GM12878 (cell line): Measurements from ENCODE around the gene LASP1. TPM values are rescaled to one million over a fixed set of nuclear protein-coding genes. Genes with fewer than 3 reads are reported as not detected.

Experiments
- ATAC-seq: fragments of 200-7000 bp; cut with Tn5 transposase; 3 replicates; pipeline ENCODE4 v1.9.1; 2020; ENCODE audit warnings: mild to moderate bottlenecking, moderate library complexity
- BruUV-seq: library from RNA; stranded (reverse); fragments of 400-500 nt; replicated peaks from 2 replicates; lab custom pipeline; 2021; lab: Mats Ljungman, UMichigan
- CTCF ChIA-PET: fragments of 300-600 bp; sonication (Branson Sonifier 250); formaldehyde crosslinking; extraction: SDS; loops from one replicate; lab custom pipeline; 2021; ENCODE audit warnings: inconsistent platforms; lab: Yijun Ruan, JAX
- POLR2A ChIA-PET: fragments of 350-600 bp; formaldehyde crosslinking; extraction: SDS; loops from one replicate; lab custom pipeline; 2021; ENCODE audit warnings: inconsistent platforms; lab: Charles Lee
- RAD21 ChIA-PET: fragments of 300-600 bp; sonication (Branson Sonifier 250); formaldehyde crosslinking; loops from one replicate; lab custom pipeline; 2023; ENCODE audit warnings: antibody characterized with exemption; ENCODE audit not compliant: unreplicated experiment; lab: Charles Lee
- SMC1A ChIA-PET: fragments of 300-600 bp; sonication (Branson Sonifier 250); formaldehyde crosslinking; loops from one replicate; lab custom pipeline; 2023; ENCODE audit not compliant: unreplicated experiment, uncharacterized antibody; lab: Charles Lee
- DNase-seq: peaks from one replicate; pipeline ENCODE4 v3.0.0-alpha.2; 2011; ENCODE audit warnings: low read depth, low spot score
- FAIRE-seq: peaks from 3 replicates; lab custom pipeline; 2011; peaks lifted over from hg19 to GRCh38; lab: Jason Lieb, UNC
- H2AFZ ChIP-seq: 2 replicates; pipeline ENCODE4 v1.6.0; 2011; ENCODE audit warnings: low read depth, low read length, control low read depth; ENCODE audit not compliant: control insufficient read depth
- H3K27ac ChIP-seq: 2 replicates; pipeline ENCODE4 v1.5.1; 2011; ENCODE audit warnings: control low read depth; ENCODE audit not compliant: control insufficient read depth, insufficient read depth
- H3K27me3 ChIP-seq, 2 experiments: replicated peaks in 1 of 2; 2 replicates each; pipeline versions ENCODE4 v1.6.0 to v1.6.1; 2011; ENCODE audit warnings: low read length in 1 of 2; ENCODE audit not compliant: control insufficient read depth in 2 of 2, insufficient read depth in 2 of 2
- H3K36me3 ChIP-seq, 2 experiments: 2 replicates each; pipeline ENCODE4 v1.5.1; 2011; ENCODE audit warnings: low read length in 1 of 2; ENCODE audit not compliant: control insufficient read depth in 2 of 2, insufficient read depth in 2 of 2
- H3K4me1 ChIP-seq: 2 replicates; pipeline ENCODE4 v1.6.1; 2011; ENCODE audit warnings: mild to moderate bottlenecking, low read length, moderate library complexity, mixed read lengths; ENCODE audit not compliant: control insufficient read depth, insufficient read depth
- H3K4me2 ChIP-seq: 2 replicates; pipeline ENCODE4 v1.6.0; 2011; ENCODE audit warnings: control low read depth; ENCODE audit not compliant: control insufficient read depth, insufficient read depth
- H3K4me3 ChIP-seq: fragments of 200-600 bp; sonication (generic); 2 replicates; pipeline ENCODE4 v1.5.1; 2016
- H3K79me2 ChIP-seq: 2 replicates; pipeline ENCODE4 v1.6.0; 2011; ENCODE audit warnings: low read length; ENCODE audit not compliant: control insufficient read depth, insufficient read depth
- H3K9ac ChIP-seq: 2 replicates; pipeline ENCODE4 v1.8.0; 2011; ENCODE audit warnings: low read length, control low read depth, mixed read lengths; ENCODE audit not compliant: control insufficient read depth, insufficient read depth
- H3K9me3 ChIP-seq: replicated peaks from 3 replicates; pipeline ENCODE4 v1.5.1; 2011; ENCODE audit warnings: mild to moderate bottlenecking, low read length; ENCODE audit not compliant: control insufficient read depth, insufficient read depth
- H4K20me1 ChIP-seq: 2 replicates; pipeline ENCODE4 v1.6.0; 2011; ENCODE audit not compliant: control insufficient read depth, insufficient read depth
- ATF7 ChIP-seq: fragments of 450-650 bp; IDR thresholded peaks from 2 replicates; pipeline ENCODE4 v1.6.1; 2016; ENCODE audit warnings: low read depth, mild to moderate bottlenecking
- CEBPB ChIP-seq, 2 experiments: fragments of 150-350 bp in 1 of 2; IDR thresholded peaks; 2 replicates each; pipeline ENCODE4 v1.6.1; 2012 to 2014; ENCODE audit warnings: low read depth in 2 of 2, low read length in 2 of 2, borderline replicate concordance in 1 of 2, inconsistent platforms in 1 of 2
- ESRRA ChIP-seq: IDR thresholded peaks from 2 replicates; pipeline ENCODE4 v1.6.1; 2012; ENCODE audit warnings: mild to moderate bottlenecking, low read length, improper control_type of control experiment
- FOS ChIP-seq: IDR thresholded peaks from 3 replicates; pipeline ENCODE4 v1.6.1; 2011; ENCODE audit warnings: borderline replicate concordance; ENCODE audit not compliant: insufficient read length; ENCODE audit errors: extremely low read depth
- MTA2 ChIP-seq: fragments of 450-650 bp; IDR thresholded peaks from 2 replicates; pipeline ENCODE4 v1.6.1; 2016; ENCODE audit warnings: low read depth, mild to moderate bottlenecking, moderate library complexity
- NR2F1 ChIP-seq: fragments of 450-650 bp; conservative IDR thresholded peaks from 2 replicates; pipeline ENCODE4 v1.6.1; 2017; ENCODE audit warnings: mild to moderate bottlenecking
- PAX8 ChIP-seq: fragments of 450-650 bp; IDR thresholded peaks from 2 replicates; pipeline ENCODE4 v1.6.1; 2017; ENCODE audit warnings: mild to moderate bottlenecking, moderate library complexity
- SREBF1 ChIP-seq: IDR thresholded peaks from 2 replicates; pipeline ENCODE4 v1.6.1; 2012; ENCODE audit warnings: mild to moderate bottlenecking, low read length
- TAF1 ChIP-seq: IDR thresholded peaks from 2 replicates; pipeline ENCODE4 v1.6.1; 2011; ENCODE audit warnings: mild to moderate bottlenecking, low read depth, low read length, borderline replicate concordance
- WRNIP1 ChIP-seq: IDR thresholded peaks from 2 replicates; pipeline ENCODE4 v1.6.1; 2011; ENCODE audit warnings: low read depth, low read length, improper control_type of control experiment, borderline replicate concordance
- YY1 ChIP-seq: IDR thresholded peaks from 2 replicates; pipeline ENCODE4 v1.6.1; 2011; ENCODE audit warnings: low read depth, mild to moderate bottlenecking, low read length
- WGBS: methylation state at CpG from one replicate; pipeline ENCODE4 v1.1.6; 2016; ENCODE audit warnings: low lambda C conversion rate; ENCODE audit not compliant: insufficient replicate concordance, insufficient coverage; ENCODE audit errors: missing lambda C conversion rate; 5-methylcytosine and 5-hydroxymethylcytosine counted together
- in situ Hi-C: fragments of 300-500 bp; cut with MboI; formaldehyde crosslinking; loops from 9 replicates; pipeline ENCODE4 v1.14.3; 2018; ENCODE audit warnings: mixed read lengths
- intact Hi-C: fragments of 100-400 bp; cut with micrococcal nuclease; formaldehyde crosslinking; loops from one replicate; pipeline ENCODE4 v1.14.2; 2022; ENCODE audit not compliant: unreplicated experiment
- polyA plus RNA-seq, 11 experiments: library from polyadenylated mRNA; depleted of rRNA in 4 of 11; unstranded in 6 of 11; stranded (reverse) in 5 of 11; fragments of >200 nt; fragmentation: Nextera tagmentation in 4 of 11; fragmentation: Illumina TruSeq in 1 of 11; extraction: Ambion mirVana in 4 of 11; extraction: Trizol in 1 of 11; gene quantifications; 1 replicate in 1 of 11; 2 replicates in 10 of 11; pipeline versions ENCODE4 v1.2.1 to v1.2.3, GENCODE V29; 2011 to 2016; ENCODE audit warnings: inconsistent platforms in 2 of 11, missing spikeins in 2 of 11, low read depth in 1 of 11
- total RNA-seq, 4 experiments: library from RNA; depleted of rRNA in 3 of 4; stranded (reverse); fragments of >200 nt in 3 of 4; fragmentation: Illumina TruSeq in 1 of 4; extraction: Trizol in 1 of 4; gene quantifications; 2 replicates each; pipeline versions ENCODE4 v1.2.1 to v1.2.3, GENCODE V29; 2013 to 2021
- TF ChIP-seq, protein P1 (sequence below): fragments of 450-650 bp; formaldehyde crosslinking; IDR thresholded peaks from 2 replicates; pipeline ENCODE4 v1.4.0; 2020; ENCODE audit warnings: mild to moderate bottlenecking, moderate library complexity
- TF ChIP-seq, protein P2 (sequence below): fragments of 450-650 bp; conservative IDR thresholded peaks from 2 replicates; pipeline ENCODE4 v1.6.1; 2017; ENCODE audit warnings: mild to moderate bottlenecking, moderate library complexity
- TF ChIP-seq, protein P3 (sequence below): fragments of 150-350 bp; IDR thresholded peaks from 2 replicates; pipeline ENCODE4 v1.6.1; 2016; ENCODE audit warnings: low read depth, low read length

The LASP1 gene
- total and polyA plus RNA-seq, 10 of the 15 experiments (the other 5 are each of a cell fraction or from before 2014, with no cell fraction given), result 21.0 to 114 (median 59.3) TPM

DNA sequence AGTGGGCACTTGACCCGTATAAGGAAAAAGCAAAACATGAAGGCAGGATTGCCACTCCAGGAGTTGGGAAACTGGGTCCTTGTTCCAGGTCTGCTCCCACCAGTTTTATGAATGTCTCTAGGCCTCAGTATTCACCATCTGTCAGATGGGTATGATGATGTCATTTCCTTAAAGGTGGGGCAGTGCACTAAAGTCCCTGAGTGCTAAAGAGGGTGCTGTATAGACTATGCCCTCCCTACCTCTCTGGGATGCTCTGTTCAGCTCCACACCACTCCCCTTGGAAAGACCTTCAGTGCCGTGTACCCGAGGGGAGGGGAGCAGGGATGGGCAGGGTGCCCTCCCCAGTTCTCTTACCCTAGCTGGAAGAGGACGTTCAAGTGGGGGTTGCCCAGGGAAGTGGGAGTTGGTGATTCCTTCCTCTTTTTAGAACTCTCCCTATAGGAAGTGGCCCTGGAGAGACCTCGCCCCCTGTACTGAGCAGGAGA, 2.2 kb downstream of the LASP1 start:
- POLR2A ChIA-PET, result interaction anchor here (0.5 to 6.3 kb wide), 10 partner anchors 18 to 904 kb away, joined by 3 to 61 read pairs (median 4); partner anchors contain the start of genes MLLT6, RPL19 and RPL23
- SMC1A ChIA-PET, result interaction anchor here (0.6 to 4.7 kb wide), 16 partner anchors 9 to 281 kb away, joined by 3 to 31 read pairs (median 5); partner anchors contain the start of genes CWC25, LASP1NB and RPL23
- peaks cover 22% of the 10 kb centered on the region for H3K4me1 ChIP-seq
- H4K20me1 ChIP-seq, result peaks cover 10% of the 10 kb centered on the region; the same call in 1 of the 2 replicates
- intact Hi-C loops, result loop anchor here (10.0 kb wide), 1 partner anchor 113 kb away; no protein-coding TSS in a partner anchor
- peak overlapping the region; percentile 95 for H3K4me2 ChIP-seq
- H3K9me3 ChIP-seq, result no peaks in the 10 kb centered on the region
- H3K4me3 ChIP-seq, result peak overlapping the region; percentile 99
- 0% methylated on average over 5 of the region's 5 CpGs for WGBS
- H3K36me3 ChIP-seq, result peaks cover 0 to 9% of the 10 kb centered on the region in 2 experiments; a peak in 1 of 4 replicates
- no TSS peak for BruUV-seq
- no peak for DNase-seq
- in situ Hi-C loops, result no loop called here
- no peaks in the 10 kb centered on the region for H3K27me3 ChIP-seq
- peaks cover 63% of the 10 kb centered on the region for H3K79me2 ChIP-seq
- FAIRE-seq, result peak; percentile 69
- CTCF ChIA-PET, result interaction anchor here (0.6 to 5.4 kb wide), 18 partner anchors 9 to 294 kb away, joined by 3 to 59 read pairs (median 5); partner anchors contain the start of genes ARL5C, LASP1NB and PLXDC1
- peak overlapping the region; percentile 88 for H3K9ac ChIP-seq
- peak overlapping the region; percentile 80 for H3K27ac ChIP-seq
- RAD21 ChIA-PET, result interaction anchor here (1.0 to 4.9 kb wide), 10 partner anchors 8 to 303 kb away, joined by 3 to 37 read pairs (median 6); partner anchors contain the start of genes ARL5C, LASP1NB and RPL23
- no peak for ATAC-seq
- no peak overlapping the region for H2AFZ ChIP-seq
- TF ChIP-seq WRNIP1 (no peak), SREBF1 (no peak), PAX8 (no peak), FOS (no peak), TAF1 (no peak), MTA2 (no peak), NR2F1 (no peak), YY1 (no peak), ESRRA (no peak), ATF7 (peak; percentile 72), CEBPB (IDR thresholded peaks at IDR 0.05; ENCODE audit: borderline replicate concordance in 1 of 2, low read depth in 2 of 2, low read length in 2 of 2) (no peak)
- TF ChIP-seq, protein P1, sequence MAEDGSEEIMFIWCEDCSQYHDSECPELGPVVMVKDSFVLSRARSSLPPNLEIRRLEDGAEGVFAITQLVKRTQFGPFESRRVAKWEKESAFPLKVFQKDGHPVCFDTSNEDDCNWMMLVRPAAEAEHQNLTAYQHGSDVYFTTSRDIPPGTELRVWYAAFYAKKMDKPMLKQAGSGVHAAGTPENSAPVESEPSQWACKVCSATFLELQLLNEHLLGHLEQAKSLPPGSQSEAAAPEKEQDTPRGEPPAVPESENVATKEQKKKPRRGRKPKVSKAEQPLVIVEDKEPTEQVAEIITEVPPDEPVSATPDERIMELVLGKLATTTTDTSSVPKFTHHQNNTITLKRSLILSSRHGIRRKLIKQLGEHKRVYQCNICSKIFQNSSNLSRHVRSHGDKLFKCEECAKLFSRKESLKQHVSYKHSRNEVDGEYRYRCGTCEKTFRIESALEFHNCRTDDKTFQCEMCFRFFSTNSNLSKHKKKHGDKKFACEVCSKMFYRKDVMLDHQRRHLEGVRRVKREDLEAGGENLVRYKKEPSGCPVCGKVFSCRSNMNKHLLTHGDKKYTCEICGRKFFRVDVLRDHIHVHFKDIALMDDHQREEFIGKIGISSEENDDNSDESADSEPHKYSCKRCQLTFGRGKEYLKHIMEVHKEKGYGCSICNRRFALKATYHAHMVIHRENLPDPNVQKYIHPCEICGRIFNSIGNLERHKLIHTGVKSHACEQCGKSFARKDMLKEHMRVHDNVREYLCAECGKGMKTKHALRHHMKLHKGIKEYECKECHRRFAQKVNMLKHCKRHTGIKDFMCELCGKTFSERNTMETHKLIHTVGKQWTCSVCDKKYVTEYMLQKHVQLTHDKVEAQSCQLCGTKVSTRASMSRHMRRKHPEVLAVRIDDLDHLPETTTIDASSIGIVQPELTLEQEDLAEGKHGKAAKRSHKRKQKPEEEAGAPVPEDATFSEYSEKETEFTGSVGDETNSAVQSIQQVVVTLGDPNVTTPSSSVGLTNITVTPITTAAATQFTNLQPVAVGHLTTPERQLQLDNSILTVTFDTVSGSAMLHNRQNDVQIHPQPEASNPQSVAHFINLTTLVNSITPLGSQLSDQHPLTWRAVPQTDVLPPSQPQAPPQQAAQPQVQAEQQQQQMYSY (CRISPR knock-in tag), result no peak
- TF ChIP-seq, protein P2, sequence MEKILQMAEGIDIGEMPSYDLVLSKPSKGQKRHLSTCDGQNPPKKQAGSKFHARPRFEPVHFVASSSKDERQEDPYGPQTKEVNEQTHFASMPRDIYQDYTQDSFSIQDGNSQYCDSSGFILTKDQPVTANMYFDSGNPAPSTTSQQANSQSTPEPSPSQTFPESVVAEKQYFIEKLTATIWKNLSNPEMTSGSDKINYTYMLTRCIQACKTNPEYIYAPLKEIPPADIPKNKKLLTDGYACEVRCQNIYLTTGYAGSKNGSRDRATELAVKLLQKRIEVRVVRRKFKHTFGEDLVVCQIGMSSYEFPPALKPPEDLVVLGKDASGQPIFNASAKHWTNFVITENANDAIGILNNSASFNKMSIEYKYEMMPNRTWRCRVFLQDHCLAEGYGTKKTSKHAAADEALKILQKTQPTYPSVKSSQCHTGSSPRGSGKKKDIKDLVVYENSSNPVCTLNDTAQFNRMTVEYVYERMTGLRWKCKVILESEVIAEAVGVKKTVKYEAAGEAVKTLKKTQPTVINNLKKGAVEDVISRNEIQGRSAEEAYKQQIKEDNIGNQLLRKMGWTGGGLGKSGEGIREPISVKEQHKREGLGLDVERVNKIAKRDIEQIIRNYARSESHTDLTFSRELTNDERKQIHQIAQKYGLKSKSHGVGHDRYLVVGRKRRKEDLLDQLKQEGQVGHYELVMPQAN, result 0 out of 2 replicates have a peak, but pooled peaks have one; percentile 7
- TF ChIP-seq, protein P3, sequence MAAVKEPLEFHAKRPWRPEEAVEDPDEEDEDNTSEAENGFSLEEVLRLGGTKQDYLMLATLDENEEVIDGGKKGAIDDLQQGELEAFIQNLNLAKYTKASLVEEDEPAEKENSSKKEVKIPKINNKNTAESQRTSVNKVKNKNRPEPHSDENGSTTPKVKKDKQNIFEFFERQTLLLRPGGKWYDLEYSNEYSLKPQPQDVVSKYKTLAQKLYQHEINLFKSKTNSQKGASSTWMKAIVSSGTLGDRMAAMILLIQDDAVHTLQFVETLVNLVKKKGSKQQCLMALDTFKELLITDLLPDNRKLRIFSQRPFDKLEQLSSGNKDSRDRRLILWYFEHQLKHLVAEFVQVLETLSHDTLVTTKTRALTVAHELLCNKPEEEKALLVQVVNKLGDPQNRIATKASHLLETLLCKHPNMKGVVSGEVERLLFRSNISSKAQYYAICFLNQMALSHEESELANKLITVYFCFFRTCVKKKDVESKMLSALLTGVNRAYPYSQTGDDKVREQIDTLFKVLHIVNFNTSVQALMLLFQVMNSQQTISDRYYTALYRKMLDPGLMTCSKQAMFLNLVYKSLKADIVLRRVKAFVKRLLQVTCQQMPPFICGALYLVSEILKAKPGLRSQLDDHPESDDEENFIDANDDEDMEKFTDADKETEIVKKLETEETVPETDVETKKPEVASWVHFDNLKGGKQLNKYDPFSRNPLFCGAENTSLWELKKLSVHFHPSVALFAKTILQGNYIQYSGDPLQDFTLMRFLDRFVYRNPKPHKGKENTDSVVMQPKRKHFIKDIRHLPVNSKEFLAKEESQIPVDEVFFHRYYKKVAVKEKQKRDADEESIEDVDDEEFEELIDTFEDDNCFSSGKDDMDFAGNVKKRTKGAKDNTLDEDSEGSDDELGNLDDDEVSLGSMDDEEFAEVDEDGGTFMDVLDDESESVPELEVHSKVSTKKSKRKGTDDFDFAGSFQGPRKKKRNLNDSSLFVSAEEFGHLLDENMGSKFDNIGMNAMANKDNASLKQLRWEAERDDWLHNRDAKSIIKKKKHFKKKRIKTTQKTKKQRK, result no peak
